ENCODE data around the gene XKR7. TPM values are rescaled to one million over a fixed set of nuclear protein-coding genes. Genes with fewer than 3 reads are reported as not detected.
"Not testable (repeated sequence)": the region's sequence is repeated elsewhere in the genome, so short reads cannot be mapped to it uniquely, and the experiment has no call there.

XKR7 gene
- total and polyA plus RNA-seq, 5 donors from 2014 or later = 0.07 TPM; not detected in 4

DNA sequence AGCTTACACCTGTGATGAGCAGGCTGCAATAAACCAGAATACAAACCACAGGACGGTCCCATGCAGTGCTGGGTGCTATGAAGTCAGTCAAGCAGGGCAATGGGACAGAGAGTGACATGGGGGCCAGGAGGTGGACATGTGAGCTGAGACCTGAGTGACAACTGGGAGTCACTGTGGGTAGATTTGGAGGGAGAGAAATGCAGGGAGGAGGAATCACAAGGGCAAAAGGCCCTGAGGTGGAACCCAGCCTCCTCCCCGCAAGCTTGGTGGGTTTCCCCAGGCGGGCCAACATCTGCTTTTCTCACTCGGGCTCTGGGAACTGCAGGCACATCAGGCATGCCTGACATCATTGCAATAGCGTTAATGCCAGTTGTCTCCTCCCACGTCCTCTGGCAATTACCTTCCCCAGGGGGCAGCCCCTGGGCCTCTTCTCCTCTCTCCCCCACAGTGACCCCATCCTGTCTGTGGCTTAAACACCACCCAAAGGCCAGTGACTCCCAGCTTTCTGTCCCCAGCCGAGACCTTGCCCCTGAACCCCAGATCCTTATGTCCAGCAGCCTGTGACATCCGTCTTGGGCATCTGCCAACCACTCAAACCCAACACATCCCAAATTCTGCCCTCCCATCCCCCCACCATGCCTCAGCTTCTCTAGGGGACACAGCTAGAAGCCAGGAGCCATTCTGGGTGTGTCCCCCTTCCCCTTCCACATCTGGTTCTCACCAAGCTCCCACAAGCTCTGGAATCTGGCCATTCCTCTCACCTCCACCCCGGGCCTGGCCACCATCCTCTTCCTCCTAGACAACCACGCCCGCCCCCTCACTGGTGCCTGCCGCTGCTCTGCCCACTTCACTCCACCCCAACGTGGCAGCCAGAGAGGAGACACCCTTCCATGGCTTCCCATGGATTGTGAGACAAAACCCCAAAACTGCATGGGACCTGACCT is 44.3 kb upstream of the XKR7 start:
- no peak overlapping the region for H3K4me3 Mint-ChIP-seq
- ATAC-seq (ENCODE audit: low read depth in 2 of 2) (no peak), DNase-seq (no peak)
- Histone ChIP-seq H3K4me1 (ENCODE audit: control insufficient read depth, insufficient read depth, low read length, poor library complexity, severe bottlenecking) (no peaks in the 10 kb centered on the region), H3K36me3 (ENCODE audit: control insufficient read depth, insufficient read depth, low read length) (no peaks in the 10 kb centered on the region), H3K4me3 (ENCODE audit: low read depth, low read length) (no peak overlapping the region), H3K27me3 (ENCODE audit: control insufficient read depth, insufficient read depth, low read length) (peaks cover 1% of the 10 kb centered on the region), H3K27ac (ENCODE audit: insufficient read depth, low read length, poor library complexity, severe bottlenecking) (no peak overlapping the region), H3K9me3 (ENCODE audit: control insufficient read depth in 2 of 2, low read length in 2 of 2) (no peaks in the 10 kb centered on the region)
- no peak overlapping the region for H3K27ac Mint-ChIP-seq
- no peaks in the 10 kb centered on the region for H3K36me3 Mint-ChIP-seq
- peaks cover 37% of the 10 kb centered on the region for H3K27me3 Mint-ChIP-seq
- no peaks in the 10 kb centered on the region for H3K4me1 Mint-ChIP-seq
- peaks cover 0 to 2% (median 0%) of the 10 kb centered on the region in 7 donors for H3K9me3 Mint-ChIP-seq

DNA sequence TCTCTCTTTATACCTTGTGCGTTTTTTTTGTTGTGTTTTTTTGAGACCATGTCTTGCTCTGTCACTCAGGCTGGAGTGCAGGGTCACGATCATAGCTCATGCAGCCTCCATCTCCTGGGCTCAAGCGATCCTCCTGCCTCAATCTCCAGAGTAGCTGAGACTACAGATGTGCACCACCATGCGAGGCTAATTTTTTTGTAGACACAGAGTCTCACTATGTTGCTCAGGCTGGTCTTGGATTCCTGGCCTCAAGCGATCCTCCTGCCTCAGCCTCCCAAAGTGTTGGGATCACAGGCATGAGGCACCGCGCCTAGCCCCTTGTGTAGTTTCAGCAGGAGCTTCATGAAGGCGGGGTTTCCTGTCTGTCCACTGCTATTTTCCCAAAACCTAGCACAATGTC is 43.4 kb upstream of the XKR7 start:
- Mint-ChIP-seq H3K27ac (no peak overlapping the region), H3K27me3 (peaks cover 36% of the 10 kb centered on the region), H3K4me1 (no peaks in the 10 kb centered on the region), H3K4me3 (no peak overlapping the region), H3K36me3 (no peaks in the 10 kb centered on the region), H3K9me3 (peaks cover 0 to 2% (median 0%) of the 10 kb centered on the region in 7 donors)
- ATAC-seq (ENCODE audit: low read depth in 2 of 2) = no peak
- Histone ChIP-seq H3K9me3 (ENCODE audit: control insufficient read depth in 2 of 2, low read length in 2 of 2) (no peaks in the 10 kb centered on the region), H3K27me3 (ENCODE audit: control insufficient read depth, insufficient read depth, low read length) (peaks cover 1% of the 10 kb centered on the region), H3K36me3 (ENCODE audit: control insufficient read depth, insufficient read depth, low read length) (no peaks in the 10 kb centered on the region), H3K4me3 (ENCODE audit: low read depth, low read length) (no peak overlapping the region), H3K4me1 (ENCODE audit: control insufficient read depth, insufficient read depth, low read length, poor library complexity, severe bottlenecking) (no peaks in the 10 kb centered on the region), H3K27ac (ENCODE audit: insufficient read depth, low read length, poor library complexity, severe bottlenecking) (no peak overlapping the region)
- DNase-seq = no peak

DNA sequence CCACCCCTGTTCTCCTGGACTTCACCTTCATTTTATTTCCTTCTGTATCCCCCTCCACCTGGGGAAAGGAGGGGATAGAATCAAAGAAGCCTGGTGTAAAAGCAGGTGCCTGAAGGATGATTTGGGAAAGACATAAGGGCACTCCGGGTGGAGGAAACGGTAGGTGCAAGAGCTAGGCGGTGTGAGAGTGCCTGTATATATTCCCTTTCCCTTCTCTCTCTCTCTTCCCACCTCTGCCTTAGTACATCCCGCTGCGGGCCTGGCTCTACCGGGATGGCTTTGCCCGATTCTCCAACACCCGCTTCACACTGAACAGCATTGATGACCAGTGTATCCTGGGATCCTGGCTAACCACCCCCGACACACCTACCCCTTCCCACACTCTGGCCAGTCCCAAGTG is 42.3 kb upstream of the XKR7 start:
- H3K4me3 Mint-ChIP-seq = no peak overlapping the region
- no peak overlapping the region for H3K27ac ChIP-seq (ENCODE audit: insufficient read depth, low read length, poor library complexity, severe bottlenecking)
- DNase-seq = no peak
- H3K4me1 Mint-ChIP-seq = no peaks in the 10 kb centered on the region
- no peak for ATAC-seq (ENCODE audit: low read depth in 2 of 2)
- H3K27ac Mint-ChIP-seq = no peak overlapping the region
- H3K9me3 Mint-ChIP-seq = peaks cover 0 to 2% (median 0%) of the 10 kb centered on the region in 7 donors
- no peaks in the 10 kb centered on the region for H3K9me3 ChIP-seq (ENCODE audit: control insufficient read depth in 2 of 2, low read length in 2 of 2)
- no peaks in the 10 kb centered on the region for H3K4me1 ChIP-seq (ENCODE audit: control insufficient read depth, insufficient read depth, low read length, poor library complexity, severe bottlenecking)
- no peak overlapping the region for H3K4me3 ChIP-seq (ENCODE audit: low read depth, low read length)
- peaks cover 1% of the 10 kb centered on the region for H3K27me3 ChIP-seq (ENCODE audit: control insufficient read depth, insufficient read depth, low read length)
- H3K36me3 Mint-ChIP-seq = no peaks in the 10 kb centered on the region
- no peaks in the 10 kb centered on the region for H3K36me3 ChIP-seq (ENCODE audit: control insufficient read depth, insufficient read depth, low read length)
- peaks cover 34% of the 10 kb centered on the region for H3K27me3 Mint-ChIP-seq

DNA sequence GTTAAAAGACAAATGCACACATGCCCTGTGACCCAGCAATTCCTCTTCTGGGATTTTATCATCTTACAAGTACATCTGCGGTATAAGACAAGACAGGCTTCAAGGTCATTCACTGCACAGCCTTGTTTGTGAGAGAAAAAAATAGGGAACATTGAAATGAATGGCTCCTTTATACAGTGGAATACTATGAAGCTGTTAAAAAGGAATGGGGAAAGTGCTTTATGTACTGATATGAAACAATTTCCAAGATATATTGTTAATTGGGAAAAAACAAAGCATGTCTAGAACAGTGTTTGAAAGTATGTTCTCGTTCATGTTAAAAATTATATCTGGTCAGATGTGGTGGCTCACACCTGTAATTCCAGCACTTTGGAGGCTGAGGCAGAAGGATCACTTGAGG is 41.5 kb upstream of the XKR7 start:
- Histone ChIP-seq H3K36me3 (ENCODE audit: control insufficient read depth, insufficient read depth, low read length) (no peaks in the 10 kb centered on the region), H3K27ac (ENCODE audit: insufficient read depth, low read length, poor library complexity, severe bottlenecking) (no peak overlapping the region), H3K9me3 (ENCODE audit: control insufficient read depth in 2 of 2, low read length in 2 of 2) (no peaks in the 10 kb centered on the region), H3K4me1 (ENCODE audit: control insufficient read depth, insufficient read depth, low read length, poor library complexity, severe bottlenecking) (no peaks in the 10 kb centered on the region), H3K4me3 (ENCODE audit: low read depth, low read length) (no peak overlapping the region), H3K27me3 (ENCODE audit: control insufficient read depth, insufficient read depth, low read length) (peaks cover 1% of the 10 kb centered on the region)
- Mint-ChIP-seq H3K4me1 (no peaks in the 10 kb centered on the region), H3K27ac (no peak overlapping the region), H3K9me3 (peaks cover 0 to 2% (median 0%) of the 10 kb centered on the region in 7 donors), H3K27me3 (peaks cover 38% of the 10 kb centered on the region), H3K36me3 (no peaks in the 10 kb centered on the region), H3K4me3 (no peak overlapping the region)
- no peak for ATAC-seq (ENCODE audit: low read depth in 2 of 2)
- DNase-seq = no peak

DNA sequence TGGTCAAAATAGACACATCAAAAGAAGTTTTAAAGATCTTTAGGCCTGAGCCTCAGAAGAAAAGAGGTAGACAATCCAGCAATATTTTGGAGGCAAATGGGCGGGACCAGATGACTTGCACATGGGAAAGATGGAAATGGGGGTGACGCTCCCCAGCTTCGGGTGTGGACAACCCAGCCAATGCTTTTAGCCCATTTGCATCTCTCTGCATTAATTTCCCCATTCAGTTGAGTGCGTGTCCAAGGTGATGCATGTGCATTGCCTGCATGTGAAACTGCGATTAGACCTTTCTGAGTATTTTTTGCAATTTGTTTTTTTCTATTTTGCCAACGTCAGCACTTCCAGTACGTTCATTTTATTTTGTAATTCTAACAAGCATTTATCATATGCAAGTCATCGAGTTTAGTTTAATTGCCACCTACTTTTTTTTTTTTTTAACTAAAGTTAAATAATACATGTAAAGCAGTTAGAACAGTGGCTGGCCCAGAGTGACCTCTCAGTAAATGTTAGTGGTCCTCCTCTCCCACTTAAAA is 40.3 kb upstream of the XKR7 start:
- DNase-seq (no peak), ATAC-seq (ENCODE audit: low read depth in 2 of 2) (no peak)
- peaks cover 1% of the 10 kb centered on the region for H3K27me3 ChIP-seq (ENCODE audit: control insufficient read depth, insufficient read depth, low read length)

DNA sequence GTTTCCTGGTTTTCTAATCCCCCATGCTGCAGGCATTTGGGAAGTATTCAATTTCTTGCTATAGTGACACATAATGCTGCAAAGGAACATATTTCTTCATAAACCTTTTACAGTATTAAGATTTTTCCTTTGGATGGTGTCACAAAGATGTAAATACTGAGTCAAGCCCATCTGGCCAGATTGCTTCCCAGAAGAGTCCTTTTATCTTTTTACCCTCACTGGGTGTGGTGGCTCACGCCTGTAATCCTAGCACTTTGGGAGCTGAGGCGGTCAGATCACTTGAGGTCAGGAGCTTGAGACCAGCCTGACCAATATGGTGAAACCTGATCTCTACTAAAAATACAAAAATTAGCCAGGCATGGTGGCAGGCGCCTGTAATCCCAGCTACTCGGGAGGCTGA is 38.3 kb upstream of the XKR7 start:
- H3K9me3 ChIP-seq (ENCODE audit: control insufficient read depth in 2 of 2, low read length in 2 of 2); ATAC-seq (ENCODE audit: low read depth in 2 of 2); H3K36me3 ChIP-seq (ENCODE audit: control insufficient read depth, insufficient read depth, low read length); H3K27ac ChIP-seq (ENCODE audit: insufficient read depth, low read length, poor library complexity, severe bottlenecking); H3K36me3 Mint-ChIP-seq; H3K27ac Mint-ChIP-seq; H3K4me3 ChIP-seq (ENCODE audit: low read depth, low read length); DNase-seq; H3K4me1 ChIP-seq (ENCODE audit: control insufficient read depth, insufficient read depth, low read length, poor library complexity, severe bottlenecking); H3K4me1 Mint-ChIP-seq; H3K9me3 Mint-ChIP-seq; H3K4me3 Mint-ChIP-seq; H3K27me3 ChIP-seq (ENCODE audit: control insufficient read depth, insufficient read depth, low read length): not testable (repeated sequence)
- peaks cover 39% of the 10 kb centered on the region for H3K27me3 Mint-ChIP-seq

More for the DNA sequence above, 40.3 kb upstream of the XKR7 start:
- peaks cover 0 to 3% (median 0%) of the 10 kb centered on the region in 7 donors for H3K9me3 Mint-ChIP-seq
- H3K27ac ChIP-seq (ENCODE audit: insufficient read depth, low read length, poor library complexity, severe bottlenecking) = no peak overlapping the region
- H3K4me1 Mint-ChIP-seq = no peaks in the 10 kb centered on the region
- no peaks in the 10 kb centered on the region for H3K36me3 Mint-ChIP-seq
- H3K27ac Mint-ChIP-seq = no peak overlapping the region
- H3K4me3 ChIP-seq (ENCODE audit: low read depth, low read length) = no peak overlapping the region
- peaks cover 38% of the 10 kb centered on the region for H3K27me3 Mint-ChIP-seq
- no peaks in the 10 kb centered on the region for H3K36me3 ChIP-seq (ENCODE audit: control insufficient read depth, insufficient read depth, low read length)
- H3K4me3 Mint-ChIP-seq = no peak overlapping the region
- H3K4me1 ChIP-seq (ENCODE audit: control insufficient read depth, insufficient read depth, low read length, poor library complexity, severe bottlenecking) = no peaks in the 10 kb centered on the region
- no peaks in the 10 kb centered on the region for H3K9me3 ChIP-seq (ENCODE audit: control insufficient read depth in 2 of 2, low read length in 2 of 2)

DNA sequence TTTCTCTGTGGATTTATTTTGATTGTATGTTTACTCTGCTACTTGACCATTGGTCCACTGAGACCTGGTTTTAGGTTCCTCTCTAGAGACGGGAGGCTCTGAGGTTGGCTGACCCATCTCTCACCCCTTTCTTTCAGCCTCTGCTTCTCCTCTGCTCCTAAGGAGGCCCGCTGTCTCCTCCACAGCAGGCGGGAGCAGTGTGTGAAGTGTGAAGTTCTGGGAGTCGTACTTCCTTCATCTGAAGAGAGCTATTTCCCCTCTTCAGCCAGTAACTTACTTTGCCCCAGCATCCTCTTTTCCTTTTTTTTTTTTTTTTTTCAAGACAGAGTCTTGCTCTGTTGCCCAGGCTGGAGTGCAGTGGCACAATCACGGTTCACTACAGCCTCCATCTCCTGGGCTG is 37.2 kb upstream of the XKR7 start:
- Histone ChIP-seq H3K4me3 (ENCODE audit: low read depth, low read length) (no peak overlapping the region), H3K9me3 (ENCODE audit: control insufficient read depth in 2 of 2, low read length in 2 of 2) (no peaks in the 10 kb centered on the region), H3K36me3 (ENCODE audit: control insufficient read depth, insufficient read depth, low read length) (no peaks in the 10 kb centered on the region), H3K27me3 (ENCODE audit: control insufficient read depth, insufficient read depth, low read length) (peaks cover 1% of the 10 kb centered on the region), H3K4me1 (ENCODE audit: control insufficient read depth, insufficient read depth, low read length, poor library complexity, severe bottlenecking) (no peaks in the 10 kb centered on the region), H3K27ac (ENCODE audit: insufficient read depth, low read length, poor library complexity, severe bottlenecking) (no peak overlapping the region)
- Mint-ChIP-seq H3K27ac (peak overlapping the region in 1 of 3 donors; percentile 75), H3K9me3 (peaks cover 0 to 1% (median 0%) of the 10 kb centered on the region in 7 donors), H3K4me1 (no peaks in the 10 kb centered on the region), H3K36me3 (no peaks in the 10 kb centered on the region), H3K4me3 (no peak overlapping the region), H3K27me3 (peaks cover 32% of the 10 kb centered on the region)
- no peak for ATAC-seq (ENCODE audit: low read depth in 2 of 2)
- no peak for DNase-seq

DNA sequence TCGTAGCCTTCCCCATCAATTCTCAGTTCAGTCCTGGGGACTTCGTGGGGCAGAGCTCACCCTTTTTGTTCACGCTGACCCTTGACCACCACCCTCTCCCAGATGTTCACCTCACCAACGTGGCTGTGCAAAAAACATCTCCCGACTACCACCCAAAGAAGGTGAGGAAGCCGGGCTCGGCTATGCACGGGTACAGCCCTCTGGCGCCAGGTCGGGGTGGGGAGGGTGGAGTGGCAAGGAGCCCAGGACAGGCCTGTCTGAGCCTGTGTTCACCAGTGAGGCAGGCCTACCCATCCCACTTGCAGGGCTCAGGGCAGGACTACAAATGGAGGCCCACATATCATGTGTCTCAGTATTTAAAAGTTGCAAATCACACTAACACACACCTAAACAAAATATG is 34.3 kb upstream of the XKR7 start:
- H3K4me3 ChIP-seq (ENCODE audit: low read depth, low read length) = no peak overlapping the region
- Mint-ChIP-seq H3K4me1 (no peaks in the 10 kb centered on the region), H3K9me3 (peaks cover 0 to 1% (median 0%) of the 10 kb centered on the region in 7 donors), H3K4me3 (no peak overlapping the region), H3K27me3 (peaks cover 17% of the 10 kb centered on the region), H3K27ac (no peak overlapping the region), H3K36me3 (no peaks in the 10 kb centered on the region)
- no peak overlapping the region for H3K27ac ChIP-seq (ENCODE audit: insufficient read depth, low read length, poor library complexity, severe bottlenecking)
- H3K4me1 ChIP-seq (ENCODE audit: control insufficient read depth, insufficient read depth, low read length, poor library complexity, severe bottlenecking) = no peaks in the 10 kb centered on the region
- DNase-seq (no peak), ATAC-seq (ENCODE audit: low read depth in 2 of 2) (no peak)
- H3K9me3 ChIP-seq (ENCODE audit: control insufficient read depth in 2 of 2, low read length in 2 of 2) = no peaks in the 10 kb centered on the region
- no peaks in the 10 kb centered on the region for H3K27me3 ChIP-seq (ENCODE audit: control insufficient read depth, insufficient read depth, low read length)
- H3K36me3 ChIP-seq (ENCODE audit: control insufficient read depth, insufficient read depth, low read length) = no peaks in the 10 kb centered on the region
